ENCODE measurements around the gene TPCN2.

The TPCN2 gene

GRCh38 chr11:69084371-69084770, 35.6 kb downstream of the TPCN2 start:
- no peak for ATAC-seq
- TF ChIP-seq SNAI2 (CRISPR knock-in tag; IDR thresholded peaks at IDR 0.05) (no peak), ZNF565 (CRISPR knock-in tag; conservative IDR thresholded peaks at IDR 0.05; ENCODE audit: low read depth) (no peak), ZFP30 (CRISPR knock-in tag; IDR thresholded peaks at IDR 0.05) (no peak), ESRRG (CRISPR knock-in tag; IDR thresholded peaks at IDR 0.05) (no peak), BACH2 (CRISPR knock-in tag; IDR thresholded peaks at IDR 0.05; ENCODE audit: borderline replicate concordance) (no peak), ISL1 (CRISPR knock-in tag; IDR thresholded peaks at IDR 0.05) (no peak), GLIS3 (CRISPR knock-in tag; IDR thresholded peaks at IDR 0.05) (no peak)

GRCh38 chr11:69085490-69086095, 36.9 kb downstream of the TPCN2 start:
- TF ChIP-seq ZNF565 (CRISPR knock-in tag; conservative IDR thresholded peaks at IDR 0.05; ENCODE audit: low read depth) = no peak
- no peak for TF ChIP-seq RARB (CRISPR knock-in tag; IDR thresholded peaks at IDR 0.05)
- no peak for TF ChIP-seq TCF4 (CRISPR knock-in tag; IDR thresholded peaks at IDR 0.05; ENCODE audit: borderline replicate concordance)
- TF ChIP-seq ZNF70 (CRISPR knock-in tag; IDR thresholded peaks at IDR 0.05) = no peak
- no peak for TF ChIP-seq TSHZ2 (CRISPR knock-in tag; IDR thresholded peaks at IDR 0.05)
- no peak for TF ChIP-seq ZFP3 (CRISPR knock-in tag; IDR thresholded peaks at IDR 0.05)
- TF ChIP-seq ZFP30 (CRISPR knock-in tag; IDR thresholded peaks at IDR 0.05) = no peak
- no peak for TF ChIP-seq PPARA (CRISPR knock-in tag; IDR thresholded peaks at IDR 0.05; ENCODE audit: borderline replicate concordance)
- no peak for ATAC-seq

GRCh38 chr11:69086152-69087132, 37.7 kb downstream of the TPCN2 start:
- no peak for ATAC-seq
- TF ChIP-seq CSDC2 (CRISPR knock-in tag; IDR thresholded peaks at IDR 0.05) = no peak
- TF ChIP-seq ARNTL (CRISPR knock-in tag; IDR thresholded peaks at IDR 0.05; ENCODE audit: borderline replicate concordance, low read depth) = no peak
- no peak for TF ChIP-seq ZNF8 (CRISPR knock-in tag; IDR thresholded peaks at IDR 0.05)

GRCh38 chr11:69087133-69087524, 38.4 kb downstream of the TPCN2 start:
- TF ChIP-seq TSHZ2 (CRISPR knock-in tag; IDR thresholded peaks at IDR 0.05) (no peak), CREB5 (CRISPR knock-in tag; IDR thresholded peaks at IDR 0.05; ENCODE audit: low read depth) (no peak), ZFP3 (CRISPR knock-in tag; IDR thresholded peaks at IDR 0.05) (no peak), ZNF70 (CRISPR knock-in tag; IDR thresholded peaks at IDR 0.05) (no peak), SNAI2 (CRISPR knock-in tag; IDR thresholded peaks at IDR 0.05) (no peak), POU6F1 (CRISPR knock-in tag; IDR thresholded peaks at IDR 0.05; ENCODE audit: borderline replicate concordance, low read depth) (no peak), ARNTL (CRISPR knock-in tag; IDR thresholded peaks at IDR 0.05; ENCODE audit: borderline replicate concordance, low read depth) (no peak)
- ATAC-seq = no peak
